Measurements from ENCODE around the gene PER3.

The PER3 gene

GRCh38 chr1:7873801-7874795 lies 90.0 kb downstream of the PER3 start:
- DNase-seq (ENCODE audit: low read depth): no peak

DNA sequence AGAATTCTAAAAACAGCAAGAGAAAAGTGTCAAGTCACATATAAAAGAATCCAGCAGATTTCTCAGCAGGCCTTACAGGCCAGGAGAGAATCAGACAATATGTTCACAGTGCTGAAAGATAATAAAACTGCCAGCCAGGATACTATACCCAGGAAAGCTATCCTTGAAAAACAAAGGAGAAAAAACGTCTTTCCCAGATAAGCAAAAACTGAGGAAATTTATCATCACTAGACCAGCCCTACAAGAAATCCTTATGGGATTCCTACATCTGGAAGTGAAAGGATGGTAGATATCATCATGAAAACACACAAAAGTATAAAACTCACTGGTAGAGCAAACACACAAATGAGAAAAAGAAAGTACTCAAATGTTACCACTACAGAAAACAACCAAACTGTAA lies 93.9 kb downstream of the PER3 start:
- DNase-seq (ENCODE audit: low read depth): no peak

- DNase-seq (ENCODE audit: low read depth): no peak
Observed at GRCh38 chr1:7879228-7879627, 95.1 kb downstream of the PER3 start.

- DNase-seq (ENCODE audit: low read depth): no peak
Observed at GRCh38 chr1:7884757-7885156, 100.7 kb downstream of the PER3 start.

DNA sequence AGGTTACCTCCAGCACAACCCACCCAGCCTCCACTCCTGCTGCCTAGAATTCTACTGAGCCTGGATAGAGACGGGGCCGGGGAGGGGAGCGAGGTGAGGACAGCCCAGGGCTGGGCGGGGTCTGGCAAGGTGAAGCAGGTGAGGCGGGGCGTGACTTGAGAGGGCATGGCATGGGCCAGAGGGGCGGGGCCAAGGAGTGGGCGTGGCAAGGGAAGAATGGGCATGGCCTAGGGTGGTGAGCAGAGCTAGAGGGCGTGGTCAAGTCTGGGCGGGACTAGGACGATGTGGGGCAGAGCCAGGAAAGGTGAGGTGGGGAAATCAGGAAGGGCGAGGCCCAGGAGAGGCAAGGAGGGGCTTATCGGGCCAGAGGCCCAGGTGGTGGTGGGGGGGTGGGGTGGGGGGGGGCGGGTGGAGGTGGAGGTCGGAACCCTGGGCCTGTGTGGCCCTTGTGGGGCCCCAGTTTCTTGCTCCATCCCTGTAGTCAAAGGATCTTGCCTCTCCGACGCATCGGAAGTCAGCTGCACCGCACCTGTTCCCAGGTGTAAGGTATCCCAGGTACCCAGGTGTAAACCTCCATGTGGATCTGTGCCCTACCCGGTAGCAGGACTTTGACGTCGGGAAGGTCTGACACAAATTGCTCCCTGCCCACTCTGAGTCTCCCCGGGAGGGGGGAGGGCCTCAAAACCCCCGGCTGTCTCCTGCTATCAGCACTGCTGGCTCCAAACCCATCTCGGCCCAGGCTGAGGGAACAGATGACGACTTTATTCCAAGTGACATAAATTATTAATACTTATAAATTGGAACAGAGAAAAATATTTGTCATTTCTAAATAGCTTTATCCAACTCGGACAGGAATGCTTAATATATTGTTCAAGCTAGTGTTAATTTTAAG lies 101.7 kb downstream of the PER3 start:
- no peak for DNase-seq (ENCODE audit: low read depth)

GRCh38 chr1:7886405-7886745 lies 102.3 kb downstream of the PER3 start:
- DNase-seq (ENCODE audit: low read depth): no peak

GRCh38 chr1:7888248-7889081 lies 104.4 kb downstream of the PER3 start:
- DNase-seq (ENCODE audit: low read depth): no peak

- DNase-seq (ENCODE audit: low read depth): no peak
Observed at GRCh38 chr1:7890853-7891252, 106.8 kb downstream of the PER3 start.

DNA sequence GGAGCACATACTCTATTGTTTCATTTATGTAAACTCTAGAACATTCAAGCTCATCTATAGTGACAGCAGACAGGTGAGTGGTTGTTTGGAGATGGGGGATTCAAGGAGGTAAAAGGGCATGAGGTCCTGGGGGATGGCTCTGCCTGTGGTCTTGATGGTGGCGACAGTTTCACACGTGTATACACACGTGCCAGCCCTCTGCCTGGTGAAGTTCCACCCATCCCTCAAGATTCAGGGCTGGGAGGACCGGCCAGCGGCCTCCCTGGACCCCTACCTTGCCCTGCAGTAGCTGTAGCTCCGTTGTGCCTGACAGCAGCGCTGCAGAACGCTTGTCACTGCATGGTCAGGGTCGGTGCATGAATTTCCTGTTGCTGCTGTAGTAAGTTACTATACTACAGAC lies 107.7 kb downstream of the PER3 start:
- no peak for DNase-seq (ENCODE audit: low read depth)

- no peak for DNase-seq (ENCODE audit: low read depth)
Observed at GRCh38 chr1:7893529-7894180, 109.6 kb downstream of the PER3 start.

Measured in stimulated activated CD4-positive, alpha-beta T cell treated with anti-CD3 and anti-CD28 coated beads, Interleukin-2, amount 100 ng/mL, for 4 hours (primary cell).